Activated CD8-positive, alpha-beta T cell treated with anti-CD3 and anti-CD28 coated beads for 36 hours (primary cell): ENCODE results near the gene INPP5A. TPM values are rescaled to one million over a fixed set of nuclear protein-coding genes. Genes with fewer than 3 reads are reported as not detected.

Source experiments
- ATAC-seq: fragments of 200-7000 bp; cut with Tn5 transposase; one replicate; pipeline ENCODE4 v1.10.0; 2021; ENCODE audit warnings: mild to moderate bottlenecking, moderate library complexity
- CTCF ChIA-PET: fragments of 350-600 bp; sonication (Branson Sonifier 250); formaldehyde crosslinking; loops from one replicate; lab custom pipeline; 2021; ENCODE audit warnings: antibody characterized with exemption; lab: Charles Lee
- POLR2A ChIA-PET: fragments of 350-600 bp; sonication (Branson Sonifier 250); formaldehyde crosslinking; loops from one replicate; lab custom pipeline; 2021; ENCODE audit warnings: antibody characterized with exemption; lab: Charles Lee
- DNase-seq: peaks from one replicate; pipeline ENCODE4 v3.0.0-alpha.2; 2020
- H3K27ac Mint-ChIP-seq: one replicate; pipeline ENCODE4 v1.8.0; 2021; ENCODE audit warnings: mild to moderate bottlenecking, mixed read lengths
- H3K27me3 Mint-ChIP-seq: one replicate; pipeline ENCODE4 v1.8.0; 2021; ENCODE audit warnings: mixed read lengths
- H3K36me3 Mint-ChIP-seq: one replicate; pipeline ENCODE4 v1.8.0; 2021; ENCODE audit warnings: low read depth, mixed read lengths
- H3K4me1 Mint-ChIP-seq: one replicate; pipeline ENCODE4 v1.8.0; 2021; ENCODE audit warnings: low read depth, mixed read lengths
- H3K4me3 Mint-ChIP-seq: one replicate; pipeline ENCODE4 v1.8.0; 2021; ENCODE audit warnings: mild to moderate bottlenecking, moderate library complexity, mixed read lengths
- H3K9me3 Mint-ChIP-seq: one replicate; pipeline ENCODE4 v1.8.0; 2021; ENCODE audit warnings: mixed read lengths
- intact Hi-C: fragments of 100-400 bp; cut with micrococcal nuclease; formaldehyde crosslinking; loops from one replicate; pipeline ENCODE4 v1.10.0; 2022
- total RNA-seq, 2 experiments: library from RNA; stranded (reverse); gene quantifications; one replicate each; pipeline ENCODE4 v1.2.3, GENCODE V29; 2021
- TF ChIP-seq, protein P1 (sequence below): fragments of 200-600 bp; IDR thresholded peaks from one replicate; pipeline ENCODE4 v1.8.0; 2022; ENCODE audit warnings: antibody characterized with exemption, mild to moderate bottlenecking

Gene INPP5A
- total RNA-seq, 2 experiments from 2014 or later = 9.6 to 10.4 TPM

DNA sequence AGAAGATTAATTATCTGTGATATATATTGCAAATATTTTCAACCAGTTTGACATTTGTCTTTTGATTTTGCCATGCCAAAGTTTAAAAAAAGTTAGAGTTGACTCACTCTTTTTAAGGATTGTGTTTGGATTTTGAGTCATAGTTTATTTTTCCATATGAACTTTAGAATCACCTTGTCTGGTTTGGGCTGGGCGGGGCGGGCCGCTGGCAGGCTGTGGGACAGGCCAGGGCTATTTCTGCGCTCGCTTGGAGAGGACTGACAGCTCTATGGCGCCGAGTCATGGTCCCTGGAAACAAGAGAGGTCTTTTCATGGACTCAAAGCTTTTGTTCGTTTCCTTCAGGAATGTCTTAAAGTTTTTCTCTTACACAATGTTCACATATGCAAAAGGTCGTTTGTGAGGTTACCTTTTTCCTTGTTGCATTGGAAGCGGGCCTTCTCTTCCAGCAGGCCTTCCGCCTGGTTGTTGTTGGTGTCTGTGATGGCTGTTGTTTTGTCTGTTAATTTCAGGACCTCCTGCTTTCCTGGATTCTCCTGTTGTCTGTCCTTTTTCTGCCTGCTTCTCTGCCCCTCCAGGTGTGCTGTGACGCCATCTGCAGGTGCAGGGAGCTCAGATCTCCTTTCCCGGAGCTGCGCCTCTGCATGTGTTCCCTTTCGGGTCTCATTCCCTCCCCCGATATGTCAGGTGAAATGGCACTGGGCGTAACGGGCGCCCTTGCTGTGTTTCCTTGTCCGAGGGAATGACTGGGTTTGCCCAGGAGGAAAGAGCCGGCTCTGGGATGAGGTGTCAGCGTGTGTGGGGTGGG, 53.8 kb downstream of the INPP5A start:
- Mint-ChIP-seq H3K27me3 (no peaks in the 10 kb centered on the region), H3K27ac (no peak overlapping the region), H3K4me1 (peaks cover 59% of the 10 kb centered on the region), H3K36me3 (peaks cover 3% of the 10 kb centered on the region), H3K9me3 (peaks cover 3% of the 10 kb centered on the region), H3K4me3 (no peak overlapping the region)
- ATAC-seq (no peak), DNase-seq (no peak)
- TF ChIP-seq, protein P1, sequence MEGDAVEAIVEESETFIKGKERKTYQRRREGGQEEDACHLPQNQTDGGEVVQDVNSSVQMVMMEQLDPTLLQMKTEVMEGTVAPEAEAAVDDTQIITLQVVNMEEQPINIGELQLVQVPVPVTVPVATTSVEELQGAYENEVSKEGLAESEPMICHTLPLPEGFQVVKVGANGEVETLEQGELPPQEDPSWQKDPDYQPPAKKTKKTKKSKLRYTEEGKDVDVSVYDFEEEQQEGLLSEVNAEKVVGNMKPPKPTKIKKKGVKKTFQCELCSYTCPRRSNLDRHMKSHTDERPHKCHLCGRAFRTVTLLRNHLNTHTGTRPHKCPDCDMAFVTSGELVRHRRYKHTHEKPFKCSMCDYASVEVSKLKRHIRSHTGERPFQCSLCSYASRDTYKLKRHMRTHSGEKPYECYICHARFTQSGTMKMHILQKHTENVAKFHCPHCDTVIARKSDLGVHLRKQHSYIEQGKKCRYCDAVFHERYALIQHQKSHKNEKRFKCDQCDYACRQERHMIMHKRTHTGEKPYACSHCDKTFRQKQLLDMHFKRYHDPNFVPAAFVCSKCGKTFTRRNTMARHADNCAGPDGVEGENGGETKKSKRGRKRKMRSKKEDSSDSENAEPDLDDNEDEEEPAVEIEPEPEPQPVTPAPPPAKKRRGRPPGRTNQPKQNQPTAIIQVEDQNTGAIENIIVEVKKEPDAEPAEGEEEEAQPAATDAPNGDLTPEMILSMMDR = no peak
- ChIA-PET POLR2A (interaction anchor here (0.9 kb wide), 1 partner anchor 24 kb away, joined by 4 read pairs; no protein-coding TSS in a partner anchor), CTCF (interaction anchor here (0.6 kb wide), 1 partner anchor 20 kb away, joined by 3 read pairs; no protein-coding TSS in a partner anchor)
- intact Hi-C loops = no loop called here

DNA sequence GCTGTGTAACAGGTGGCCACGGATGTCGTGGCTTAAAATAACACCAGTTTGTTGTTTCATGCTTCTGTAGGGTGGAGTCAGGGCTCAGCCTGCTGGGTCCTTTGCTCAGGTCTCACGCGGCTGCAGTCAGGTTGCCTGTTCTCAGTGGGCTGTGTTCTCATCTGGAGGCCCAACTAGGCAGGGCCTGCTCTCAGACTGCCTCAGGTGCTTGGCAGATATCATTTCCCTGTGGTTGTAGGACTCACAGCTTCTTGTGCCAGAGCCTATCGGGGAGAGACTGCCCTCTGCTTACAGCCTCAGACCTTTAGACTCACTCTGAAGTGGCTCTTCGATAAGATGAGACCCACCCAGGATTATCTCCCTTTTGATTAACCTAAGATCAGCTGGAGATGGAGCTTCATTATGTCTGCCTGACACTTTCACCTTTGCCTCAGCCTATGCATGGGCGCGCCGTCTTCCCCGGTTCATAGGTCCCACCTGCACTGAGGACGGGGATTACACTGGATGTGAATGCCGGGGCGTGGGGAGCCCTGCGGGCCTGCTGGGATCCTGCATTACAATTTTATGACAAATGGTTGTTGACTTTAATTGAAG, 55.3 kb downstream of the INPP5A start:
- H3K36me3 Mint-ChIP-seq = peaks cover 3% of the 10 kb centered on the region
- TF ChIP-seq, protein P1 = no peak
- peaks cover 7% of the 10 kb centered on the region for H3K9me3 Mint-ChIP-seq
- intact Hi-C loops = no loop called here
- DNase-seq (no peak), ATAC-seq (no peak)
- H3K27me3 Mint-ChIP-seq = no peaks in the 10 kb centered on the region
- ChIA-PET POLR2A (interaction anchor here (0.6 to 1.5 kb wide), 4 partner anchors 10 to 638 kb away, joined by 3 to 4 read pairs (median 4); no protein-coding TSS in a partner anchor), CTCF (interaction anchor here (1.1 to 1.4 kb wide), 2 partner anchors 56 to 140 kb away, joined by 3 read pairs; no protein-coding TSS in a partner anchor)
- no peak overlapping the region for H3K4me3 Mint-ChIP-seq
- peak overlapping the region; percentile 22 for H3K27ac Mint-ChIP-seq
- H3K4me1 Mint-ChIP-seq = peaks cover 68% of the 10 kb centered on the region

- Mint-ChIP-seq H3K27ac (peak overlapping the region; percentile 37), H3K9me3 (peaks cover 9% of the 10 kb centered on the region), H3K4me3 (peak overlapping the region; percentile 3), H3K36me3 (peaks cover 2% of the 10 kb centered on the region), H3K4me1 (peaks cover 63% of the 10 kb centered on the region), H3K27me3 (no peaks in the 10 kb centered on the region)
- peak; percentile 76 for ATAC-seq
- peak; percentile 63 for DNase-seq
- CTCF ChIA-PET = interaction anchor here (1.1 to 1.4 kb wide), 2 partner anchors 57 to 141 kb away, joined by 3 read pairs; no protein-coding TSS in a partner anchor
- intact Hi-C loops = no loop called here
- POLR2A ChIA-PET = interaction anchor here (0.6 to 1.5 kb wide), 5 partner anchors 9 to 638 kb away, joined by 3 to 4 read pairs (median 4); no protein-coding TSS in a partner anchor
- TF ChIP-seq, protein P1 = no peak
Observed at GRCh38 chr10:132593389-132593788, 55.8 kb downstream of the INPP5A start.

DNA sequence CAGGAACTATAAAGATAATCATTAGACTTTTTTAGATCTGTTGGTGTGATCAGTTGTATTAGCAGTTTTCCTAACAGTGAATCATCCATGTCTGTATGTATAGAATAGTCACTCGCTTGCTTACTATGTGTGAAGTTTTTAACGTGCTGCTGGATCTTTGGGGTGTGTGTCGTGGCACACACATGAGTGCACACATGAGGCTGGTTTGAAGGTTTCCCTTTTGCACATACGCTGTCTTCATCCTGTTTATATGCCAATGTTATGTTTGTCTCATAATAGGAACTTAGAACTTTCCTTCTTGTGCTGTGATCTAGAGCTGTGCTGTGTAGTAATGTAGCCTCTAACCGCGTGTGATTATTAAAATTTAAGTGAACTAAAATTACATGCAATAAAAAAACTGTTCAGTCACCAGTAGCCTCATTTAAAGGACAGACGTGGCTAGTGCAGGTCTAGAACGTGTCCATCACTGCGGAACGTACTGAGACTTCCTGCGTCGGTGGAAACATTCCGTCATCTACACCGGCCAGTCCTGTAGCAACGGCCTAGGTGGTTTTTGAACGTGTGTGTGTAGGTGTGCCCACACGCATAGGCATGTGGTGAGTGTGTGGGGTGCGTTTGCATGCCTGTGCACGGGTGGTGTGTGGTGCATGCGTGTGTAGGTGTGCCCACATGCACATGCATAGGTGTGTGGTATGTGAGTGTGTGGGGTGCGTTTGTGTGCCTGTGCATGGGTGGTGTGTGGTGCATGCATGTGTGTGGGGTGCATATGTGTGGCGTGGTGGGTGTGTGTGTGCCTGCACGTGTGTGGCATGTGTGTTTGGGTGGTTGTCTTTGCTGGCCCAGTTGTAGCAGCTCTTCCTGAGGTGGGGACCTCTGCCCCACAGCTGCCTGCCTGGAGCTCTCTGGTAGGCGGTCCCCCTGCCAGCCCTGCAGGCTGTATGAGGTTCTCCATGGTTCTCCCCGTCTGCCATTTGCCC, 56.6 kb downstream of the INPP5A start:
- Mint-ChIP-seq H3K27me3 (no peaks in the 10 kb centered on the region), H3K4me1 (peaks cover 55% of the 10 kb centered on the region), H3K9me3 (peaks cover 12% of the 10 kb centered on the region), H3K4me3 (no peak overlapping the region), H3K27ac (peak overlapping the region; percentile 16), H3K36me3 (peaks cover 6% of the 10 kb centered on the region)
- intact Hi-C loops = no loop called here
- ChIA-PET POLR2A (interaction anchor here (0.6 to 1.5 kb wide), 5 partner anchors 9 to 637 kb away, joined by 3 to 4 read pairs (median 4); no protein-coding TSS in a partner anchor), CTCF (interaction anchor here (1.4 kb wide), 2 partner anchors 9 to 58 kb away, joined by 3 read pairs; no protein-coding TSS in a partner anchor)
- no peak for DNase-seq
- peak; percentile 58 for ATAC-seq
- TF ChIP-seq, protein P1 = no peak
